Measurements from ENCODE around the gene BCL2L14.

GRCh38 chr12:12024911-12025682, 45.6 kb upstream of the BCL2L14 start:
- no peak for TF ChIP-seq ELF4 (IDR thresholded peaks at IDR 0.05)
- TF ChIP-seq HDGF (IDR thresholded peaks at IDR 0.05; ENCODE audit: borderline replicate concordance): no peak
- TF ChIP-seq FOXM1 (IDR thresholded peaks at IDR 0.05; ENCODE audit: borderline replicate concordance): no peak
- no peak for TF ChIP-seq SP1 (IDR thresholded peaks at IDR 0.05)
- TF ChIP-seq ZNF384 (IDR thresholded peaks at IDR 0.05): no peak
- TF ChIP-seq PKNOX1 (IDR thresholded peaks at IDR 0.05): no peak
